HEK293 (cell line): Measurements from ENCODE around the gene SHISA5.

Experiments
- FEZF1 ChIP-seq: fragments of 450-650 bp; formaldehyde crosslinking; IDR thresholded peaks from 2 replicates; pipeline ENCODE4 v1.5.1; 2016; ENCODE audit warnings: missing biosample characterization, missing genetic modification characterization
- KLF7 ChIP-seq: fragments of 450-650 bp; formaldehyde crosslinking; IDR thresholded peaks from 2 replicates; pipeline ENCODE4 v1.5.1; 2016; ENCODE audit warnings: missing biosample characterization, missing genetic modification characterization, borderline replicate concordance
- PRDM1 ChIP-seq: fragments of 450-650 bp; formaldehyde crosslinking; IDR thresholded peaks from 2 replicates; pipeline ENCODE4; 2016; ENCODE audit warnings: missing biosample characterization, missing genetic modification characterization
- SCRT2 ChIP-seq: fragments of 450-650 bp; formaldehyde crosslinking; IDR thresholded peaks from 2 replicates; pipeline ENCODE4 v1.5.1; 2016; ENCODE audit warnings: missing biosample characterization, missing genetic modification characterization
- SP3 ChIP-seq: fragments of 450-650 bp; formaldehyde crosslinking; IDR thresholded peaks from 2 replicates; pipeline ENCODE4 v1.5.1; 2016; ENCODE audit warnings: missing biosample characterization, missing genetic modification characterization
- WT1 ChIP-seq: fragments of 450-650 bp; formaldehyde crosslinking; IDR thresholded peaks from 2 replicates; pipeline ENCODE4 v1.5.1; 2016; ENCODE audit warnings: missing biosample characterization, missing genetic modification characterization
- YY2 ChIP-seq: fragments of 450-650 bp; formaldehyde crosslinking; IDR thresholded peaks from 2 replicates; pipeline ENCODE4 v1.5.1; 2016; ENCODE audit warnings: missing biosample characterization, missing genetic modification characterization
- ZBTB8A ChIP-seq: fragments of 450-650 bp; formaldehyde crosslinking; IDR thresholded peaks from 2 replicates; pipeline ENCODE4 v1.5.1; 2016; ENCODE audit warnings: missing biosample characterization, missing genetic modification characterization
- ZFP41 ChIP-seq: fragments of 450-650 bp; formaldehyde crosslinking; IDR thresholded peaks from 2 replicates; pipeline ENCODE4 v1.5.1; 2016; ENCODE audit warnings: missing biosample characterization, missing genetic modification characterization, borderline replicate concordance
- ZFP69B ChIP-seq: fragments of 450-650 bp; formaldehyde crosslinking; IDR thresholded peaks from 2 replicates; pipeline ENCODE4 v1.5.1; 2016; ENCODE audit warnings: missing biosample characterization, missing genetic modification characterization
- ZNF112 ChIP-seq: fragments of 450-650 bp; formaldehyde crosslinking; IDR thresholded peaks from 2 replicates; pipeline ENCODE4 v1.5.0; 2017; ENCODE audit warnings: missing biosample characterization, missing genetic modification characterization
- ZNF274 ChIP-seq, 2 experiments: fragments of 200-500 bp in 1 of 2; fragments of 450-650 bp in 1 of 2; sonication (Bioruptor generic) in 1 of 2; formaldehyde crosslinking in 1 of 2; IDR thresholded peaks; 2 replicates each; pipeline versions ENCODE4 v1.5.1 to v1.6.1; 2014 to 2016; ENCODE audit warnings: borderline replicate concordance in 1 of 2, inconsistent platforms in 1 of 2, low read length in 1 of 2, missing biosample characterization in 1 of 2, missing genetic modification characterization in 1 of 2
- ZNF394 ChIP-seq: fragments of 450-650 bp; formaldehyde crosslinking; IDR thresholded peaks from 2 replicates; pipeline ENCODE4 v1.5.1; 2016; ENCODE audit warnings: missing biosample characterization, missing genetic modification characterization, mild to moderate bottlenecking, moderate library complexity, borderline replicate concordance
- ZNF404 ChIP-seq: fragments of 450-650 bp; formaldehyde crosslinking; IDR thresholded peaks from 2 replicates; pipeline ENCODE4 v1.5.1; 2017; ENCODE audit warnings: missing biosample characterization, missing genetic modification characterization
- ZNF600 ChIP-seq: fragments of 450-650 bp; formaldehyde crosslinking; IDR thresholded peaks from 2 replicates; pipeline ENCODE4 v1.5.1; 2016; ENCODE audit warnings: missing biosample characterization, missing genetic modification characterization
- ZNF624 ChIP-seq: fragments of 450-650 bp; formaldehyde crosslinking; IDR thresholded peaks from 2 replicates; pipeline ENCODE4 v1.5.1; 2017; ENCODE audit warnings: missing biosample characterization, missing genetic modification characterization
- ZNF629 ChIP-seq: fragments of 450-650 bp; formaldehyde crosslinking; IDR thresholded peaks from 2 replicates; pipeline ENCODE4 v1.5.1; 2017; ENCODE audit warnings: missing biosample characterization, missing genetic modification characterization
- ZNF707 ChIP-seq: fragments of 450-650 bp; formaldehyde crosslinking; IDR thresholded peaks from 2 replicates; pipeline ENCODE4 v1.5.1; 2016; ENCODE audit warnings: missing biosample characterization, missing genetic modification characterization
- ZNF791 ChIP-seq: fragments of 450-650 bp; formaldehyde crosslinking; IDR thresholded peaks from 2 replicates; pipeline ENCODE4 v1.5.1; 2016; ENCODE audit warnings: missing biosample characterization, missing genetic modification characterization
- ZNF830 ChIP-seq: fragments of 450-650 bp; IDR thresholded peaks from 2 replicates; pipeline ENCODE4 v1.5.0; 2018; ENCODE audit warnings: missing biosample characterization, missing genetic modification characterization, low read depth, mild to moderate bottlenecking, moderate library complexity
- TF ChIP-seq, protein P1 (sequence below): fragments of 450-650 bp; formaldehyde crosslinking; IDR thresholded peaks from 2 replicates; pipeline ENCODE4 v1.5.1; 2017; ENCODE audit warnings: missing biosample characterization, mild to moderate bottlenecking, missing genetic modification characterization, moderate library complexity
- TF ChIP-seq, protein P2 (sequence below): fragments of 450-650 bp; formaldehyde crosslinking; IDR thresholded peaks from 2 replicates; pipeline ENCODE4 v1.5.1; 2016; ENCODE audit warnings: missing biosample characterization, missing genetic modification characterization
- TF ChIP-seq, protein P3 (sequence below): fragments of 450-650 bp; formaldehyde crosslinking; IDR thresholded peaks from 2 replicates; pipeline ENCODE4 v1.5.1; 2016; ENCODE audit warnings: missing biosample characterization, missing genetic modification characterization
- TF ChIP-seq, protein P4 (sequence below): fragments of 450-650 bp; formaldehyde crosslinking; IDR thresholded peaks from 2 replicates; pipeline ENCODE4 v1.5.1; 2016; ENCODE audit warnings: missing biosample characterization, missing genetic modification characterization
- TF ChIP-seq, protein P5 (sequence below): sonication (generic); formaldehyde crosslinking; IDR thresholded peaks from 2 replicates; pipeline ENCODE4 v1.8.1; 2022; ENCODE audit warnings: mild to moderate bottlenecking, moderate library complexity, missing genetic modification reagents
- TF ChIP-seq, protein P6 (sequence below): fragments of 450-650 bp; formaldehyde crosslinking; IDR thresholded peaks from 2 replicates; pipeline ENCODE4 v1.5.1; 2016; ENCODE audit warnings: missing biosample characterization, missing genetic modification characterization
- TF ChIP-seq, protein P7 (sequence below): fragments of 450-650 bp; formaldehyde crosslinking; IDR thresholded peaks from 2 replicates; pipeline ENCODE4 v1.5.1; 2016; ENCODE audit warnings: missing biosample characterization, missing genetic modification characterization
- TF ChIP-seq, protein P8 (sequence below): fragments of 450-650 bp; formaldehyde crosslinking; IDR thresholded peaks from 2 replicates; pipeline ENCODE4 v1.5.1; 2016; ENCODE audit warnings: missing biosample characterization, missing genetic modification characterization

SHISA5 gene

DNA sequence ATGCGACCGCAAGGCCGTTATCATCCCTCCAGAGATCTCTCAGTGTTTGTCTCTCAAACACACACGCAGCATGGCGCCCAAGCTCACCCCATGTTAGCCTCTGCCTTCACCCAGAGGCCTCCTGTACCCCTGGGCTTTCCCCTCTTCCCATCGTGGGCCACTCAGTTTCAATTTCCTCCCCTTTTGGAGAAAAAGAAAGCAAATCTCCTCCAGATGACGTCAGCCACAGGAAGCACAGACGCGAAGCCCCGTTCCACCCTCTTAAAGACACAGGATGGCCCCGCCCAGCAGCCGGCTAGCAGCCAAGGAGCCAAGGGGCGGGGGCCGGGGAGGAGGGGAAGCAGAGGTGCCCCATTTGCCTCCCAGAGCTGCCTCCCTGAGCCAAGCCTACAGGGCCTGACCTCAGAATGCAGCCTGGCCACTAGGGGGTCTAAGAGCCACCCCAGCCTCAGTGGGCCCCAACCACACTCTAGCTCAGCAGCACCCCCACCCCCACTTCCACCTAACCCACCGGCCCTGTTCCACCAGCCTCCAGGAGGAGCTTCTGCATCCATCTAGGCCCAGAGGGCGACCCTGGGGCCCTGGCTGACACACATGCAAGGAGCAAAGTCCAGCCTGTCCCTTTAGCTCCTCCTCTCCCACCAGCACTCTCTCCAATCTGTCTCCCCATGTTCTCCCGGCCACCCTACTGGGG is 30.9 kb downstream of the SHISA5 start (continued):
- TF ChIP-seq ZBTB8A (tag by site-specific recombination) (peak; percentile 49; the same call in 1 of the 2 replicates), SCRT2 (tag by site-specific recombination) (0 out of 2 replicates have a peak, but pooled peaks have one; percentile 39), ZNF112 (tag by site-specific recombination) (no peak), ZNF394 (tag by site-specific recombination) (peak; percentile 39; the same call in 1 of the 2 replicates), FEZF1 (tag by site-specific recombination) (no peak), ZNF629 (tag by site-specific recombination) (peak; percentile 95), ZFP41 (no peak), ZNF600 (no peak), ZNF791 (tag by site-specific recombination) (no peak), ZNF707 (tag by site-specific recombination) (no peak), ZNF624 (tag by site-specific recombination) (no peak), ZNF404 (no peak), ZNF274 (IDR thresholded peaks at IDR 0.05; ENCODE audit: low read length) (no peak), ZNF274 (tag by site-specific recombination; IDR thresholded peaks at IDR 0.05; ENCODE audit: borderline replicate concordance) (no peak), ZFP69B (tag by site-specific recombination) (peak; percentile 51), PRDM1 (tag by site-specific recombination) (peak; percentile 90), YY2 (tag by site-specific recombination) (no peak), KLF7 (no peak), SP3 (peak; percentile 67), WT1 (peak; percentile 60; the same call in 1 of the 2 replicates), ZNF830 (tag by site-specific recombination) (no peak)
- TF ChIP-seq, protein P1, sequence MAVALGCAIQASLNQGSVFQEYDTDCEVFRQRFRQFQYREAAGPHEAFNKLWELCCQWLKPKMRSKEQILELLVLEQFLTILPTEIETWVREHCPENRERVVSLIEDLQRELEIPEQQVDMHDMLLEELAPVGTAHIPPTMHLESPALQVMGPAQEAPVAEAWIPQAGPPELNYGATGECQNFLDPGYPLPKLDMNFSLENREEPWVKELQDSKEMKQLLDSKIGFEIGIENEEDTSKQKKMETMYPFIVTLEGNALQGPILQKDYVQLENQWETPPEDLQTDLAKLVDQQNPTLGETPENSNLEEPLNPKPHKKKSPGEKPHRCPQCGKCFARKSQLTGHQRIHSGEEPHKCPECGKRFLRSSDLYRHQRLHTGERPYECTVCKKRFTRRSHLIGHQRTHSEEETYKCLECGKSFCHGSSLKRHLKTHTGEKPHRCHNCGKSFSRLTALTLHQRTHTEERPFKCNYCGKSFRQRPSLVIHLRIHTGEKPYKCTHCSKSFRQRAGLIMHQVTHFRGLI (tag by site-specific recombination): no peak
- TF ChIP-seq, protein P2, sequence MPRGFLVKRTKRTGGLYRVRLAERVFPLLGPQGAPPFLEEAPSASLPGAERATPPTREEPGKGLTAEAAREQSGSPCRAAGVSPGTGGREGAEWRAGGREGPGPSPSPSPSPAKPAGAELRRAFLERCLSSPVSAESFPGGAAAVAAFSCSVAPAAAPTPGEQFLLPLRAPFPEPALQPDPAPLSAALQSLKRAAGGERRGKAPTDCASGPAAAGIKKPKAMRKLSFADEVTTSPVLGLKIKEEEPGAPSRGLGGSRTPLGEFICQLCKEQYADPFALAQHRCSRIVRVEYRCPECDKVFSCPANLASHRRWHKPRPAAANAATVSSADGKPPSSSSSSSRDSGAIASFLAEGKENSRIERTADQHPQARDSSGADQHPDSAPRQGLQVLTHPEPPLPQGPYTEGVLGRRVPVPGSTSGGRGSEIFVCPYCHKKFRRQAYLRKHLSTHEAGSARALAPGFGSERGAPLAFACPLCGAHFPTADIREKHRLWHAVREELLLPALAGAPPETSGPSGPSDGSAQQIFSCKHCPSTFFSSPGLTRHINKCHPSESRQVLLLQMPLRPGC (tag by site-specific recombination): 0 out of 2 replicates have a peak, but pooled peaks have one; percentile 16
- TF ChIP-seq, protein P3, sequence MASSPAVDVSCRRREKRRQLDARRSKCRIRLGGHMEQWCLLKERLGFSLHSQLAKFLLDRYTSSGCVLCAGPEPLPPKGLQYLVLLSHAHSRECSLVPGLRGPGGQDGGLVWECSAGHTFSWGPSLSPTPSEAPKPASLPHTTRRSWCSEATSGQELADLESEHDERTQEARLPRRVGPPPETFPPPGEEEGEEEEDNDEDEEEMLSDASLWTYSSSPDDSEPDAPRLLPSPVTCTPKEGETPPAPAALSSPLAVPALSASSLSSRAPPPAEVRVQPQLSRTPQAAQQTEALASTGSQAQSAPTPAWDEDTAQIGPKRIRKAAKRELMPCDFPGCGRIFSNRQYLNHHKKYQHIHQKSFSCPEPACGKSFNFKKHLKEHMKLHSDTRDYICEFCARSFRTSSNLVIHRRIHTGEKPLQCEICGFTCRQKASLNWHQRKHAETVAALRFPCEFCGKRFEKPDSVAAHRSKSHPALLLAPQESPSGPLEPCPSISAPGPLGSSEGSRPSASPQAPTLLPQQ (tag by site-specific recombination): peak; percentile 88
- TF ChIP-seq, protein P4, sequence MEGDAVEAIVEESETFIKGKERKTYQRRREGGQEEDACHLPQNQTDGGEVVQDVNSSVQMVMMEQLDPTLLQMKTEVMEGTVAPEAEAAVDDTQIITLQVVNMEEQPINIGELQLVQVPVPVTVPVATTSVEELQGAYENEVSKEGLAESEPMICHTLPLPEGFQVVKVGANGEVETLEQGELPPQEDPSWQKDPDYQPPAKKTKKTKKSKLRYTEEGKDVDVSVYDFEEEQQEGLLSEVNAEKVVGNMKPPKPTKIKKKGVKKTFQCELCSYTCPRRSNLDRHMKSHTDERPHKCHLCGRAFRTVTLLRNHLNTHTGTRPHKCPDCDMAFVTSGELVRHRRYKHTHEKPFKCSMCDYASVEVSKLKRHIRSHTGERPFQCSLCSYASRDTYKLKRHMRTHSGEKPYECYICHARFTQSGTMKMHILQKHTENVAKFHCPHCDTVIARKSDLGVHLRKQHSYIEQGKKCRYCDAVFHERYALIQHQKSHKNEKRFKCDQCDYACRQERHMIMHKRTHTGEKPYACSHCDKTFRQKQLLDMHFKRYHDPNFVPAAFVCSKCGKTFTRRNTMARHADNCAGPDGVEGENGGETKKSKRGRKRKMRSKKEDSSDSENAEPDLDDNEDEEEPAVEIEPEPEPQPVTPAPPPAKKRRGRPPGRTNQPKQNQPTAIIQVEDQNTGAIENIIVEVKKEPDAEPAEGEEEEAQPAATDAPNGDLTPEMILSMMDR (tag by site-specific recombination): peak; percentile 94
- TF ChIP-seq, protein P5, sequence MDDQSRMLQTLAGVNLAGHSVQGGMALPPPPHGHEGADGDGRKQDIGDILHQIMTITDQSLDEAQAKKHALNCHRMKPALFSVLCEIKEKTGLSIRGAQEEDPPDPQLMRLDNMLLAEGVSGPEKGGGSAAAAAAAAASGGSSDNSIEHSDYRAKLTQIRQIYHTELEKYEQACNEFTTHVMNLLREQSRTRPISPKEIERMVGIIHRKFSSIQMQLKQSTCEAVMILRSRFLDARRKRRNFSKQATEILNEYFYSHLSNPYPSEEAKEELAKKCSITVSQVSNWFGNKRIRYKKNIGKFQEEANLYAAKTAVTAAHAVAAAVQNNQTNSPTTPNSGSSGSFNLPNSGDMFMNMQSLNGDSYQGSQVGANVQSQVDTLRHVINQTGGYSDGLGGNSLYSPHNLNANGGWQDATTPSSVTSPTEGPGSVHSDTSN: no peak
- TF ChIP-seq, protein P6, sequence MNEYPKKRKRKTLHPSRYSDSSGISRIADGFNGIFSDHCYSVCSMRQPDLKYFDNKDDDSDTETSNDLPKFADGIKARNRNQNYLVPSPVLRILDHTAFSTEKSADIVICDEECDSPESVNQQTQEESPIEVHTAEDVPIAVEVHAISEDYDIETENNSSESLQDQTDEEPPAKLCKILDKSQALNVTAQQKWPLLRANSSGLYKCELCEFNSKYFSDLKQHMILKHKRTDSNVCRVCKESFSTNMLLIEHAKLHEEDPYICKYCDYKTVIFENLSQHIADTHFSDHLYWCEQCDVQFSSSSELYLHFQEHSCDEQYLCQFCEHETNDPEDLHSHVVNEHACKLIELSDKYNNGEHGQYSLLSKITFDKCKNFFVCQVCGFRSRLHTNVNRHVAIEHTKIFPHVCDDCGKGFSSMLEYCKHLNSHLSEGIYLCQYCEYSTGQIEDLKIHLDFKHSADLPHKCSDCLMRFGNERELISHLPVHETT (tag by site-specific recombination): 0 out of 2 replicates have a peak, but pooled peaks have one; percentile 26
- TF ChIP-seq, protein P7, sequence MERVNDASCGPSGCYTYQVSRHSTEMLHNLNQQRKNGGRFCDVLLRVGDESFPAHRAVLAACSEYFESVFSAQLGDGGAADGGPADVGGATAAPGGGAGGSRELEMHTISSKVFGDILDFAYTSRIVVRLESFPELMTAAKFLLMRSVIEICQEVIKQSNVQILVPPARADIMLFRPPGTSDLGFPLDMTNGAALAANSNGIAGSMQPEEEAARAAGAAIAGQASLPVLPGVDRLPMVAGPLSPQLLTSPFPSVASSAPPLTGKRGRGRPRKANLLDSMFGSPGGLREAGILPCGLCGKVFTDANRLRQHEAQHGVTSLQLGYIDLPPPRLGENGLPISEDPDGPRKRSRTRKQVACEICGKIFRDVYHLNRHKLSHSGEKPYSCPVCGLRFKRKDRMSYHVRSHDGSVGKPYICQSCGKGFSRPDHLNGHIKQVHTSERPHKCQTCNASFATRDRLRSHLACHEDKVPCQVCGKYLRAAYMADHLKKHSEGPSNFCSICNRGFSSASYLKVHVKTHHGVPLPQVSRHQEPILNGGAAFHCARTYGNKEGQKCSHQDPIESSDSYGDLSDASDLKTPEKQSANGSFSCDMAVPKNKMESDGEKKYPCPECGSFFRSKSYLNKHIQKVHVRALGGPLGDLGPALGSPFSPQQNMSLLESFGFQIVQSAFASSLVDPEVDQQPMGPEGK (tag by site-specific recombination): peak; percentile 89
- TF ChIP-seq, protein P8, sequence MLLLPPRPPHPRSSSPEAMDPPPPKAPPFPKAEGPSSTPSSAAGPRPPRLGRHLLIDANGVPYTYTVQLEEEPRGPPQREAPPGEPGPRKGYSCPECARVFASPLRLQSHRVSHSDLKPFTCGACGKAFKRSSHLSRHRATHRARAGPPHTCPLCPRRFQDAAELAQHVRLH: no peak
